Caco-2 (cell line): ENCODE results near the gene CACNB1. TPM values are rescaled to one million over a fixed set of nuclear protein-coding genes. Genes with fewer than 3 reads are reported as not detected.

ENCODE experiments used
- BruUV-seq: library from RNA; stranded (reverse); fragments of 400-500 nt; replicated peaks from 2 replicates; lab custom pipeline; 2021; lab: Mats Ljungman, UMichigan
- CTCF ChIA-PET: fragments of 300-600 bp; sonication (Branson Sonifier 250); formaldehyde crosslinking; loops from one replicate; lab custom pipeline; 2022; ENCODE audit warnings: antibody characterized with exemption; lab: Charles Lee
- POLR2A ChIA-PET: fragments of 300-600 bp; sonication (Branson Sonifier 250); formaldehyde crosslinking; loops from one replicate; lab custom pipeline; 2022; ENCODE audit warnings: antibody characterized with exemption; lab: Charles Lee
- DNase-seq, 2 experiments: peaks; one replicate each; pipeline versions ENCODE4 v3.0.0 to v3.0.0-alpha.2; 2020 to 2022
- H3K27me3 ChIP-seq: replicated peaks from 2 replicates; pipeline ENCODE4 v1.6.0; 2011; ENCODE audit warnings: low read length; ENCODE audit not compliant: control insufficient read depth, insufficient read depth
- H3K36me3 ChIP-seq: 2 replicates; pipeline ENCODE4 v1.5.1; 2011; ENCODE audit warnings: low read length; ENCODE audit not compliant: control insufficient read depth, insufficient read depth
- H3K4me1 ChIP-seq: fragments of 250-450 bp; sonication (Bioruptor Pico); 2 replicates; pipeline ENCODE4 v1.5.1; 2020; ENCODE audit warnings: mild to moderate bottlenecking
- H3K4me3 ChIP-seq: 2 replicates; pipeline ENCODE4 v1.5.1; 2011; ENCODE audit warnings: low read depth, mild to moderate bottlenecking, control low read depth, low read length
- H3K9me3 ChIP-seq: fragments of 250-450 bp; sonication (Bioruptor Pico); 2 replicates; pipeline ENCODE4 v1.5.1; 2020; ENCODE audit warnings: mild to moderate bottlenecking, moderate library complexity
- H3K27ac Mint-ChIP-seq: one replicate; pipeline ENCODE4 v1.8.0; 2022; ENCODE audit warnings: mixed read lengths; ENCODE audit not compliant: unreplicated experiment
- H3K27me3 Mint-ChIP-seq: one replicate; pipeline ENCODE4 v1.8.0; 2022; ENCODE audit warnings: mixed read lengths; ENCODE audit not compliant: insufficient read depth, unreplicated experiment
- H3K36me3 Mint-ChIP-seq: one replicate; pipeline ENCODE4 v1.8.0; 2022; ENCODE audit warnings: mild to moderate bottlenecking, mixed read lengths; ENCODE audit not compliant: insufficient read depth, unreplicated experiment
- H3K4me1 Mint-ChIP-seq: one replicate; pipeline ENCODE4 v1.8.0; 2022; ENCODE audit warnings: low read depth, mixed read lengths; ENCODE audit not compliant: unreplicated experiment
- H3K4me3 Mint-ChIP-seq: one replicate; pipeline ENCODE4 v1.8.0; 2022; ENCODE audit warnings: mild to moderate bottlenecking, moderate library complexity, mixed read lengths; ENCODE audit not compliant: unreplicated experiment
- H3K9me3 Mint-ChIP-seq: one replicate; pipeline ENCODE4 v1.8.0; 2022; ENCODE audit warnings: mixed read lengths; ENCODE audit not compliant: unreplicated experiment
- intact Hi-C: fragments of 100-400 bp; cut with micrococcal nuclease; formaldehyde crosslinking; loops from one replicate; pipeline ENCODE4 v1.10.0; 2022; ENCODE audit not compliant: unreplicated experiment
- total RNA-seq: library from RNA; stranded (reverse); gene quantifications from 2 replicates; pipeline ENCODE4 v1.2.3, GENCODE V29; 2022
- TF ChIP-seq, protein P1 (sequence below), 2 experiments: fragments of 200-600 bp in 1 of 2; IDR thresholded peaks; 1 replicate in 1 of 2; 2 replicates in 1 of 2; pipeline versions ENCODE4 v1.5.1 to v1.8.0; 2011 to 2022; ENCODE audit warnings: antibody characterized with exemption in 1 of 2, control low read depth in 1 of 2, inconsistent platforms in 1 of 2, low read depth in 1 of 2, low read length in 1 of 2, mild to moderate bottlenecking in 1 of 2, moderate library complexity in 1 of 2; ENCODE audit not compliant: insufficient read depth in 1 of 2, severe bottlenecking in 1 of 2, unreplicated experiment in 1 of 2

CACNB1 gene
- total RNA-seq, 1 experiment from 2014 or later: 7.0 TPM

- POLR2A ChIA-PET: no interaction called here
- no peaks in the 10 kb centered on the region for H3K36me3 ChIP-seq
- no peak overlapping the region for H3K4me3 Mint-ChIP-seq
These were observed 58.9 kb downstream of the CACNB1 start for GRCh38 chr17:39138431-39139160.

GRCh38 chr17:39134878-39135277 is 62.6 kb downstream of the CACNB1 start:
- no peak overlapping the region for H3K27ac Mint-ChIP-seq
- no TSS peak for BruUV-seq
- ChIA-PET POLR2A (no interaction called here), CTCF (no interaction called here)
- H3K4me3 Mint-ChIP-seq: no peak overlapping the region
- Histone ChIP-seq H3K4me3 (no peak overlapping the region), H3K9me3 (no peaks in the 10 kb centered on the region), H3K36me3 (no peaks in the 10 kb centered on the region), H3K4me1 (no peaks in the 10 kb centered on the region), H3K27me3 (no peaks in the 10 kb centered on the region)
- no peaks in the 10 kb centered on the region for H3K9me3 Mint-ChIP-seq
- intact Hi-C loops: no loop called here
- no peaks in the 10 kb centered on the region for H3K36me3 Mint-ChIP-seq
- TF ChIP-seq, protein P1, sequence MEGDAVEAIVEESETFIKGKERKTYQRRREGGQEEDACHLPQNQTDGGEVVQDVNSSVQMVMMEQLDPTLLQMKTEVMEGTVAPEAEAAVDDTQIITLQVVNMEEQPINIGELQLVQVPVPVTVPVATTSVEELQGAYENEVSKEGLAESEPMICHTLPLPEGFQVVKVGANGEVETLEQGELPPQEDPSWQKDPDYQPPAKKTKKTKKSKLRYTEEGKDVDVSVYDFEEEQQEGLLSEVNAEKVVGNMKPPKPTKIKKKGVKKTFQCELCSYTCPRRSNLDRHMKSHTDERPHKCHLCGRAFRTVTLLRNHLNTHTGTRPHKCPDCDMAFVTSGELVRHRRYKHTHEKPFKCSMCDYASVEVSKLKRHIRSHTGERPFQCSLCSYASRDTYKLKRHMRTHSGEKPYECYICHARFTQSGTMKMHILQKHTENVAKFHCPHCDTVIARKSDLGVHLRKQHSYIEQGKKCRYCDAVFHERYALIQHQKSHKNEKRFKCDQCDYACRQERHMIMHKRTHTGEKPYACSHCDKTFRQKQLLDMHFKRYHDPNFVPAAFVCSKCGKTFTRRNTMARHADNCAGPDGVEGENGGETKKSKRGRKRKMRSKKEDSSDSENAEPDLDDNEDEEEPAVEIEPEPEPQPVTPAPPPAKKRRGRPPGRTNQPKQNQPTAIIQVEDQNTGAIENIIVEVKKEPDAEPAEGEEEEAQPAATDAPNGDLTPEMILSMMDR (IDR thresholded peaks at IDR 0.05; ENCODE audit: insufficient read depth in 1 of 2, low read depth in 1 of 2, low read length in 1 of 2, severe bottlenecking in 1 of 2, unreplicated experiment in 1 of 2): no peak
- H3K4me1 Mint-ChIP-seq: no peaks in the 10 kb centered on the region
- no peaks in the 10 kb centered on the region for H3K27me3 Mint-ChIP-seq
- DNase-seq: no peak

More at GRCh38 chr17:39138431-39139160, 58.9 kb downstream of the CACNB1 start:
- CTCF ChIA-PET: no interaction called here
- Mint-ChIP-seq H3K9me3 (no peaks in the 10 kb centered on the region), H3K36me3 (no peaks in the 10 kb centered on the region), H3K27ac (no peak overlapping the region), H3K27me3 (no peaks in the 10 kb centered on the region), H3K4me1 (no peaks in the 10 kb centered on the region)
- BruUV-seq: no TSS peak
- no peaks in the 10 kb centered on the region for H3K27me3 ChIP-seq
- DNase-seq: no peak
- H3K4me1 ChIP-seq: no peaks in the 10 kb centered on the region
- no peaks in the 10 kb centered on the region for H3K9me3 ChIP-seq
- TF ChIP-seq, protein P1 (IDR thresholded peaks at IDR 0.05; ENCODE audit: insufficient read depth in 1 of 2, low read depth in 1 of 2, low read length in 1 of 2, severe bottlenecking in 1 of 2, unreplicated experiment in 1 of 2): no peak
- H3K4me3 ChIP-seq: no peak overlapping the region
- intact Hi-C loops: no loop called here

GRCh38 chr17:39132192-39132610 is 65.3 kb downstream of the CACNB1 start:
- H3K9me3 Mint-ChIP-seq: no peaks in the 10 kb centered on the region
- H3K4me3 Mint-ChIP-seq: no peak overlapping the region
- Histone ChIP-seq H3K36me3 (no peaks in the 10 kb centered on the region), H3K27me3 (no peaks in the 10 kb centered on the region), H3K4me3 (no peak overlapping the region), H3K9me3 (no peaks in the 10 kb centered on the region; the same call in 1 of the 2 replicates), H3K4me1 (no peaks in the 10 kb centered on the region)
- ChIA-PET CTCF (no interaction called here), POLR2A (no interaction called here)
- no peaks in the 10 kb centered on the region for H3K4me1 Mint-ChIP-seq
- TF ChIP-seq, protein P1 (IDR thresholded peaks at IDR 0.05; ENCODE audit: insufficient read depth in 1 of 2, low read depth in 1 of 2, low read length in 1 of 2, severe bottlenecking in 1 of 2, unreplicated experiment in 1 of 2): no peak
- no peaks in the 10 kb centered on the region for H3K36me3 Mint-ChIP-seq
- BruUV-seq: no TSS peak
- H3K27me3 Mint-ChIP-seq: no peaks in the 10 kb centered on the region
- DNase-seq: no peak
- intact Hi-C loops: no loop called here
- no peak overlapping the region for H3K27ac Mint-ChIP-seq
